H1 (cell line): ENCODE results near the gene TMEM182. TPM values are rescaled to one million over a fixed set of nuclear protein-coding genes. Genes with fewer than 3 reads are reported as not detected.

Experiments used
- CTCF ChIA-PET: fragments of 300-600 bp; sonication (Branson Sonifier 250); formaldehyde crosslinking; loops from one replicate; lab custom pipeline; 2021; ENCODE audit not compliant: partially characterized antibody; lab: Charles Lee
- POLR2A ChIA-PET: fragments of 300-600 bp; sonication (Branson Sonifier 250); formaldehyde crosslinking; loops from one replicate; lab custom pipeline; 2021; ENCODE audit warnings: inconsistent platforms; ENCODE audit not compliant: partially characterized antibody; lab: Charles Lee
- DNase-seq, 2 experiments: peaks; one replicate each; pipeline versions ENCODE4 v3.0.0 to v3.0.0-alpha.2; 2010 to 2022; ENCODE audit warnings: low spot score in 2 of 2, low read depth in 1 of 2, mixed read lengths in 1 of 2
- FAIRE-seq: peaks from 2 replicates; lab custom pipeline; 2011; peaks lifted over from hg19 to GRCh38; lab: Jason Lieb, UNC
- H2AFZ ChIP-seq: 2 replicates; pipeline ENCODE4 v1.8.1; 2012; ENCODE audit warnings: low read length, inconsistent platforms
- H2AK5ac ChIP-seq: 2 replicates; pipeline ENCODE4 v1.6.1; 2013; ENCODE audit warnings: low read depth, low read length
- H2BK120ac ChIP-seq: replicated peaks from 2 replicates; pipeline ENCODE3; 2013; ENCODE audit warnings: low read depth, low read length, inconsistent platforms
- H2BK12ac ChIP-seq: 2 replicates; pipeline ENCODE4 v1.6.1; 2013; ENCODE audit warnings: low read depth, low read length
- H2BK15ac ChIP-seq: 2 replicates; pipeline ENCODE4 v1.6.1; 2013; ENCODE audit warnings: low read length
- H2BK20ac ChIP-seq: 2 replicates; pipeline ENCODE4 v1.6.1; 2013; ENCODE audit warnings: low read length
- H2BK5ac ChIP-seq: 2 replicates; pipeline ENCODE4 v1.6.1; 2013; ENCODE audit warnings: low read depth, low read length
- H3K14ac ChIP-seq: 2 replicates; pipeline ENCODE4 v1.6.1; 2013; ENCODE audit warnings: inconsistent platforms; ENCODE audit not compliant: insufficient read length
- H3K18ac ChIP-seq: 2 replicates; pipeline ENCODE4 v1.6.1; 2013; ENCODE audit warnings: low read length; ENCODE audit errors: extremely low read depth
- H3K23ac ChIP-seq: 2 replicates; pipeline ENCODE4 v1.6.1; 2013; ENCODE audit warnings: inconsistent platforms; ENCODE audit not compliant: insufficient read length
- H3K23me2 ChIP-seq: 2 replicates; pipeline ENCODE4 v1.6.1; 2013; ENCODE audit warnings: low read depth, low read length
- H3K27ac ChIP-seq: 2 replicates; pipeline ENCODE4 v1.6.1; 2011; ENCODE audit warnings: low read depth, low read length, inconsistent platforms
- H3K27me3 ChIP-seq, 4 experiments: replicated peaks in 1 of 4; 1 replicate in 1 of 4; 2 replicates in 3 of 4; pipeline versions ENCODE4 v1.6.1 to v1.8.1; 2011 to 2013; ENCODE audit warnings: low read length in 3 of 4, mild to moderate bottlenecking in 3 of 4, inconsistent platforms in 2 of 4, mixed read lengths in 2 of 4, moderate library complexity in 1 of 4; ENCODE audit not compliant: control insufficient read depth in 3 of 4, insufficient read depth in 3 of 4; ENCODE audit errors: extremely low read depth in 1 of 4
- H3K36me3 ChIP-seq, 4 experiments: 2 replicates each; pipeline versions ENCODE4 v1.6.1 to v1.8.1; 2011 to 2013; ENCODE audit warnings: mild to moderate bottlenecking in 4 of 4, low read length in 3 of 4, moderate library complexity in 2 of 4, control low read depth in 1 of 4, inconsistent platforms in 1 of 4; ENCODE audit not compliant: insufficient read depth in 4 of 4, control insufficient read depth in 2 of 4
- H3K4ac ChIP-seq: replicated peaks from 2 replicates; pipeline ENCODE3; 2013; ENCODE audit warnings: low read length, low read depth, mixed read lengths, inconsistent platforms; ENCODE audit not compliant: insufficient read length
- H3K4me1 ChIP-seq, 4 experiments: replicated peaks in 1 of 4; 1 replicate in 1 of 4; 2 replicates in 3 of 4; pipeline versions ENCODE4 v1.6.1 to v1.8.1; 2011 to 2013; ENCODE audit warnings: low read length in 3 of 4, inconsistent platforms in 2 of 4, mixed read lengths in 1 of 4; ENCODE audit not compliant: insufficient read depth in 4 of 4, control insufficient read depth in 3 of 4
- H3K4me2 ChIP-seq, 2 experiments: 2 replicates each; pipeline versions ENCODE4 v1.6.1 to v1.8.1; 2011 to 2013; ENCODE audit warnings: low read depth in 2 of 2, low read length in 2 of 2, control low read depth in 1 of 2, inconsistent platforms in 1 of 2, mild to moderate bottlenecking in 1 of 2; ENCODE audit not compliant: insufficient read depth in 1 of 2
- H3K4me3 ChIP-seq, 4 experiments: fragments of 200-600, 300-600 bp in 1 of 4; sonication (generic), shearing (Covaris generic), sonication (Bioruptor Twin) in 1 of 4; 2 replicates each; pipeline versions ENCODE4 v1.5.1 to v1.8.1; 2011 to 2016; ENCODE audit warnings: low read length in 4 of 4, low read depth in 3 of 4, control low read depth in 2 of 4, inconsistent platforms in 2 of 4, mild to moderate bottlenecking in 2 of 4, mixed read lengths in 1 of 4, moderate library complexity in 1 of 4; ENCODE audit not compliant: insufficient read depth in 2 of 4; ENCODE audit errors: extremely low read depth in 1 of 4
- H3K56ac ChIP-seq: replicated peaks from 2 replicates; pipeline ENCODE3; 2013; ENCODE audit warnings: low read depth, mild to moderate bottlenecking, mixed read lengths, low read length, inconsistent platforms; ENCODE audit not compliant: insufficient read length
- H3K79me1 ChIP-seq: 2 replicates; pipeline ENCODE4 v1.6.1; 2013; ENCODE audit warnings: low read depth, low read length, control low read depth
- H3K79me2 ChIP-seq, 2 experiments: 2 replicates each; pipeline versions ENCODE4 v1.6.1 to v1.8.1; 2012 to 2013; ENCODE audit warnings: low read length in 2 of 2, mild to moderate bottlenecking in 2 of 2, inconsistent platforms in 1 of 2; ENCODE audit not compliant: insufficient read depth in 2 of 2, control insufficient read depth in 1 of 2
- H3K9ac ChIP-seq, 4 experiments: replicated peaks in 1 of 4; 1 replicate in 1 of 4; 2 replicates in 3 of 4; pipeline versions ENCODE4 v1.6.1 to v1.8.1; 2011 to 2013; ENCODE audit warnings: low read depth in 3 of 4, low read length in 3 of 4, control low read depth in 2 of 4, mild to moderate bottlenecking in 2 of 4, moderate library complexity in 2 of 4, inconsistent platforms in 1 of 4; ENCODE audit errors: extremely low read depth in 1 of 4
- H3K9me3 ChIP-seq, 2 experiments: 2 replicates each; pipeline versions ENCODE4 v1.6.1 to v1.8.1; 2012 to 2013; ENCODE audit warnings: mild to moderate bottlenecking in 2 of 2, moderate library complexity in 2 of 2, control low read depth in 1 of 2, inconsistent platforms in 1 of 2, low read depth in 1 of 2, low read length in 1 of 2, mixed read lengths in 1 of 2; ENCODE audit not compliant: insufficient read depth in 2 of 2
- H4K20me1 ChIP-seq, 2 experiments: replicated peaks in 1 of 2; 2 replicates each; pipeline versions ENCODE3 to v1.8.1; 2011 to 2013; ENCODE audit warnings: inconsistent platforms in 2 of 2, low read length in 2 of 2, mild to moderate bottlenecking in 1 of 2; ENCODE audit not compliant: insufficient read depth in 2 of 2, control insufficient read depth in 1 of 2
- H4K5ac ChIP-seq: 2 replicates; pipeline ENCODE4 v1.6.1; 2013; ENCODE audit warnings: low read length, low read depth, mixed read lengths, inconsistent platforms; ENCODE audit not compliant: insufficient read length
- H4K8ac ChIP-seq: 2 replicates; pipeline ENCODE4 v1.8.0; 2013; ENCODE audit warnings: mild to moderate bottlenecking, moderate library complexity, low read length, inconsistent platforms; ENCODE audit not compliant: insufficient read depth; ENCODE audit errors: extremely low read depth
- H4K91ac ChIP-seq: replicated peaks from 2 replicates; pipeline ENCODE3; 2013; ENCODE audit warnings: low read length, mixed read lengths, inconsistent platforms; ENCODE audit not compliant: insufficient read length
- BRCA1 ChIP-seq: IDR thresholded peaks from 2 replicates; pipeline ENCODE4 v1.6.1; 2012; ENCODE audit warnings: low read depth, low read length, improper control_type of control experiment
- CBX5 ChIP-seq: fragments of 300-800, 300-1000 bp; sonication (generic); IDR thresholded peaks from 2 replicates; pipeline ENCODE4 v1.7.1; 2016; ENCODE audit warnings: antibody characterized with exemption, low read length, low read depth
- CBX8 ChIP-seq: fragments of 300-800, 300-1000 bp; sonication (generic); IDR thresholded peaks from 2 replicates; pipeline ENCODE4 v1.7.1; 2016; ENCODE audit warnings: low read depth, low read length, borderline replicate concordance
- CHD1 ChIP-seq: IDR thresholded peaks from 2 replicates; pipeline ENCODE4 v1.6.1; 2012; ENCODE audit warnings: low read depth, low read length, improper control_type of control experiment
- EZH2 ChIP-seq: fragments of 200-600 bp; sonication (generic); IDR thresholded peaks from 2 replicates; pipeline ENCODE4 v1.7.1; 2012; ENCODE audit warnings: low read depth, mild to moderate bottlenecking, moderate library complexity, low read length, inconsistent platforms; ENCODE audit not compliant: severe bottlenecking
- FOSL1 ChIP-seq: IDR thresholded peaks from 2 replicates; pipeline ENCODE4 v1.6.1; 2011; ENCODE audit warnings: mild to moderate bottlenecking, low read depth, low read length, moderate library complexity; ENCODE audit not compliant: insufficient read depth
- GTF2F1 ChIP-seq: IDR thresholded peaks from 2 replicates; pipeline ENCODE4 v1.6.1; 2012; ENCODE audit warnings: low read depth, low read length, improper control_type of control experiment, borderline replicate concordance
- KDM5A ChIP-seq: fragments of 200-600 bp; IDR thresholded peaks from 2 replicates; pipeline ENCODE4 v1.7.1; 2012; ENCODE audit warnings: mild to moderate bottlenecking, low read length, inconsistent platforms, mixed read lengths
- POLR2AphosphoS5 ChIP-seq: IDR thresholded peaks from 2 replicates; pipeline ENCODE4 v1.6.1; 2011; ENCODE audit warnings: low read depth, low read length
- POU5F1 ChIP-seq: IDR thresholded peaks from 2 replicates; pipeline ENCODE4 v1.6.1; 2011; ENCODE audit warnings: low read depth, mild to moderate bottlenecking, low read length, moderate library complexity
- SP1 ChIP-seq: IDR thresholded peaks from 2 replicates; pipeline ENCODE4 v1.6.1; 2011; ENCODE audit warnings: low read depth, low read length
- SP2 ChIP-seq: IDR thresholded peaks from 2 replicates; pipeline ENCODE4 v1.6.1; 2012; ENCODE audit warnings: mild to moderate bottlenecking, low read length, inconsistent platforms
- SUZ12 ChIP-seq: fragments of 200-600 bp; sonication (generic); IDR thresholded peaks from 2 replicates; pipeline ENCODE4 v1.6.1; 2012; ENCODE audit warnings: mild to moderate bottlenecking, inconsistent platforms, low read length, moderate library complexity, mixed read lengths
- TAF7 ChIP-seq: optimal IDR thresholded peaks from 2 replicates; pipeline ENCODE3; 2011; ENCODE audit warnings: low read depth, mild to moderate bottlenecking, inconsistent platforms, low read length, moderate library complexity, borderline replicate concordance
- TEAD4 ChIP-seq: IDR thresholded peaks from 2 replicates; pipeline ENCODE4 v1.6.1; 2012; ENCODE audit warnings: low read depth, low read length, inconsistent platforms, mixed read lengths
- ZNF274 ChIP-seq: IDR thresholded peaks from 2 replicates; pipeline ENCODE4 v1.7.0; 2012; ENCODE audit warnings: low read length, borderline replicate concordance; ENCODE audit errors: extremely low read depth
- WGBS, 2 experiments: shearing (Covaris generic) in 1 of 2; methylation state at CpG; one replicate each; pipeline versions ENCODE4 v1.1.6 to v1.1.7; 2013 to 2015; ENCODE audit warnings: low lambda C conversion rate in 2 of 2, mixed read lengths in 2 of 2, inconsistent platforms in 1 of 2, low coverage in 1 of 2, missing lambda C conversion rate in 1 of 2; ENCODE audit not compliant: insufficient replicate concordance in 2 of 2, insufficient coverage in 1 of 2, insufficient read length in 1 of 2; ENCODE audit errors: extremely low coverage in 1 of 2, missing lambda C conversion rate in 1 of 2; 5-methylcytosine and 5-hydroxymethylcytosine counted together
- polyA plus RNA-seq, 7 experiments: library from polyadenylated mRNA; depleted of rRNA in 3 of 7; stranded (reverse) in 5 of 7; unstranded in 2 of 7; fragments of >200 nt in 5 of 7; fragments of 200-250 nt in 2 of 7; gene quantifications; 1 replicate in 5 of 7; 2 replicates in 1 of 7; 4 replicates in 1 of 7; pipeline versions ENCODE4 v1.2.1 to v1.2.3, GENCODE V29; 2011 to 2013; ENCODE audit warnings: missing spikeins in 2 of 7, mixed read lengths in 2 of 7
- total RNA-seq: library from RNA; stranded (reverse); fragmentation: NEBNext Ultra II Directional; extraction: Animal tissue kit (Norgen Biotek cat#: 25700); gene quantifications from 2 replicates; pipeline ENCODE4 v1.2.1, GENCODE V29; 2021

TMEM182 gene
- total and polyA plus RNA-seq, 2 of the 8 experiments (the other 6 are each of a cell fraction or from before 2014, with no cell fraction given): 3.1 to 4.3 TPM

GRCh38 chr2:102844911-102845310, 83.1 kb downstream of the TMEM182 start:
- no peaks in the 10 kb centered on the region for H3K79me2 ChIP-seq
- H2BK15ac ChIP-seq: no peak overlapping the region
- H3K23me2 ChIP-seq: no peaks in the 10 kb centered on the region
- no peak overlapping the region for H4K91ac ChIP-seq
- no peaks in the 10 kb centered on the region for H3K27me3 ChIP-seq
- H2BK12ac ChIP-seq: no peak overlapping the region
- no peak overlapping the region for H3K27ac ChIP-seq
- H3K14ac ChIP-seq: no peak overlapping the region
- H3K9me3 ChIP-seq: no peaks in the 10 kb centered on the region
- FAIRE-seq (no peak), DNase-seq (no peak)
- no peak overlapping the region for H3K23ac ChIP-seq
- no peak overlapping the region for H4K8ac ChIP-seq
- no peak overlapping the region for H3K4ac ChIP-seq
- H3K56ac ChIP-seq: no peak overlapping the region
- H3K9ac ChIP-seq: no peak overlapping the region
- no peaks in the 10 kb centered on the region for H4K20me1 ChIP-seq
- ChIA-PET POLR2A (no interaction called here), CTCF (interaction anchor here (0.7 to 2.7 kb wide), 5 partner anchors 13 to 191 kb away, joined by 3 to 12 read pairs (median 3); no protein-coding TSS in a partner anchor)
- no peaks in the 10 kb centered on the region for H3K79me1 ChIP-seq
- no peak overlapping the region for H2AFZ ChIP-seq
- no peak overlapping the region for H3K18ac ChIP-seq
- H4K5ac ChIP-seq: no peak overlapping the region
- no peak overlapping the region for H3K4me2 ChIP-seq
- H3K4me1 ChIP-seq: peaks cover 0 to 3% (median 1%) of the 10 kb centered on the region in 4 experiments; a peak in 2 of 7 replicates
- H2AK5ac ChIP-seq: no peak overlapping the region
- H2BK5ac ChIP-seq: no peak overlapping the region
- H3K36me3 ChIP-seq: no peaks in the 10 kb centered on the region
- H2BK20ac ChIP-seq: no peak overlapping the region
- no peak overlapping the region for H2BK120ac ChIP-seq
- no peak overlapping the region for H3K4me3 ChIP-seq
- 96% methylated on average over 3 of the region's 3 CpGs; no CpG with 5 or more reads in 1 of the 2 experiments for WGBS, 2 experiments
- TF ChIP-seq ZNF274 (no peak), KDM5A (no peak), BRCA1 (no peak), EZH2 (no peak), TEAD4 (no peak), CBX8 (no peak), CBX5 (no peak), SP2 (no peak), SUZ12 (no peak), POLR2AphosphoS5 (no peak), FOSL1 (no peak), TAF7 (no peak), GTF2F1 (no peak), CHD1 (no peak), SP1 (no peak), POU5F1 (no peak)
